Urinary bladder (tissue), 4 donors: ENCODE results near the gene RGP1. TPM values are rescaled to one million over a fixed set of nuclear protein-coding genes. Genes with fewer than 3 reads are reported as not detected.

Experiments
- DNase-seq: peaks from one replicate; pipeline ENCODE4 v3.0.0-alpha.2; 2015; ENCODE audit errors: extremely low spot score
- H3K27ac ChIP-seq: one replicate; pipeline ENCODE4 v1.5.1; 2013; ENCODE audit warnings: low read depth, mild to moderate bottlenecking, moderate library complexity
- H3K36me3 ChIP-seq: one replicate; pipeline ENCODE4 v1.6.1; 2013; ENCODE audit warnings: mild to moderate bottlenecking, moderate library complexity; ENCODE audit not compliant: insufficient read depth
- H3K4me1 ChIP-seq: one replicate; pipeline ENCODE4 v1.6.1; 2013; ENCODE audit warnings: mild to moderate bottlenecking, moderate library complexity; ENCODE audit not compliant: insufficient read depth
- H3K4me3 ChIP-seq: one replicate; pipeline ENCODE4 v1.5.1; 2013; ENCODE audit warnings: low read depth, low read length
- WGBS: extraction: QIAGEN DNeasy Blood & Tissue Kit; methylation state at CpG from one replicate; pipeline ENCODE4 v1.1.7; 2013; 5-methylcytosine and 5-hydroxymethylcytosine counted together
- polyA plus RNA-seq: library from polyadenylated mRNA; stranded (reverse); fragments of 200-250 nt; gene quantifications from one replicate; pipeline ENCODE4 v1.2.3, GENCODE V29; 2013
- total RNA-seq: library from RNA; depleted of rRNA; stranded (reverse); fragments of >200 nt; gene quantifications from one replicate; pipeline ENCODE4 v1.2.3, GENCODE V29; 2014
- donor health status: healthy with polysubstance abuse.
- donor health status: healthy.

RGP1 gene
- total RNA-seq: 12.1 TPM
- polyA plus RNA-seq: 16.7 TPM

DNA sequence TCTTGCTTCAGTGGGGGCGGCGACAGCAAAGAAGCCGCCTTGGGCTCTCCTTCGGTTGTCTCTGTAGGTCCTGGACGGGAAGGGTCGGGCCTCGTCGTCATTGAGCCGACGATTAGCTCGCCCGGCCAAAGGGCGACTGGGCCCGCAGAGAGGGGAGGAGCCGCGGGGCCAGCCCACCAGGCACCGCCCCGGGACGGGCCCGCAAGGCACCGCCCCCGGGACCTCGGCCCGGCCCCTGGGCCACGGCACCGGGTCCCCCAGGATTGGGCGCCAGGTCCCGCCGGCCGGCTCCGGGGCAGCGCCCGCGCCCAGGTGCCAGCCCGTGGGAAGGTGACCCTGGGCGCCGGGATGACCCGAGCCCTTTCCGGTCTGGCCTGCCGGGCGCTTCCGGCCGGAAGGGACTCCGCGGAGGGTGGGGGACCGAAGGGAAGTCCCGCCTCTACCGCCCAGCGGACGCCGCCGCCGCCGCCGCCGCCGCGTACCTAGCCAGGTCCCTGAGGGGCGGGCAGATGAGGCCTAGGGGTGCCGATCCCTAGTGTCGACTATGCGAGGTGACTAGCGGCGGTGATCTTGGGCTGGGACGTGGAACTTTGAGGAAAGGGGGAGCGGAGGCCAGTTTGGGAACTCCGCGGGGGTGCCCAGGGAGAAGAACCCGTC is at the start of gene RGP1, which contains the start of gene GBA2:
RGP1 (plus strand) TSS at position 430 of the 657 bp plus-strand sequence. CDS start 469 bp downstream, outside the sequence.
GBA2 (minus strand) TSS at position 371 of the 657 bp plus-strand sequence. CDS start 524 bp downstream, outside the sequence.
- peaks cover 3% of the 10 kb centered on the region for H3K36me3 ChIP-seq
- H3K4me1 ChIP-seq: peaks cover 5% of the 10 kb centered on the region
- DNase-seq: no peak

DNA sequence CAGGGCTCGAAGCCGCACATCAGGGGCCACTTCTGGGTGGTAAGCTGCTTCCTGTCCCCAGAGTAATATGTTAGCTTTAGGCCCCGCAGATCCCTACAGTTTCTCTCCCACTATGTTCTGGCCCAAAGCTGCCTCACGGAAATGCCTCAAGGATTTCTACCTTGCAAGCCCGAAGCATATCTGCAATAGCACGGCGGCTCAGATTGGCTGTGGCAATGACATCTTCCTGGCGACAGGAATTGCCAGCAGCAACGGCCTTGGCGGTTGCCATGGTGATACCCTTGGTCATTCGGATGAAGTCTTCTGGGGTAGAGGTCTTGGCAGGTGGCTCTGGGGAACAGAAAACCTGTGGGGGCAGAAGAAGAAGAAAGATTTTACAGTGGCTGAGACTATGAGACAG is 49.1 kb upstream of the RGP1 start:
- Histone ChIP-seq H3K4me3 (no peak overlapping the region), H3K27ac (no peak overlapping the region), H3K36me3 (peaks cover 8% of the 10 kb centered on the region), H3K4me1 (no peaks in the 10 kb centered on the region)
- 86% methylated on average over 11 of the region's 11 CpGs for WGBS
- DNase-seq: no peak

More for the DNA sequence above, at the start of gene RGP1, which contains the start of gene GBA2:
- Histone ChIP-seq H3K4me3 (peak within 1 kb of the TSS; percentile 76), H3K27ac (peak within 1 kb of the TSS; percentile 94)
- WGBS: under 1% methylated on average over 69 of the region's 69 CpGs

- Histone ChIP-seq H3K36me3 (peaks cover 14% of the 10 kb centered on the region), H3K27ac (no peak overlapping the region), H3K4me1 (no peaks in the 10 kb centered on the region), H3K4me3 (no peak overlapping the region)
- no peak for DNase-seq
These were observed 48.1 kb upstream of the RGP1 start for GRCh38 chr9:35700942-35701341.

GRCh38 chr9:35702696-35703095 is 46.4 kb upstream of the RGP1 start:
- Histone ChIP-seq H3K36me3 (peaks cover 18% of the 10 kb centered on the region), H3K4me1 (no peaks in the 10 kb centered on the region), H3K4me3 (no peak overlapping the region), H3K27ac (no peak overlapping the region)
- WGBS: 95% methylated on average over 7 of the region's 7 CpGs
- no peak for DNase-seq

GRCh38 chr9:35703906-35704672 is 45.0 kb upstream of the RGP1 start:
- WGBS: 94% methylated on average over 26 of the region's 26 CpGs
- no peak overlapping the region for H3K27ac ChIP-seq

GRCh38 chr9:35705372-35705771 is 43.7 kb upstream of the RGP1 start:
- WGBS: 85% methylated on average over 8 of the region's 8 CpGs
- no peak for DNase-seq
- peaks cover 18% of the 10 kb centered on the region for H3K36me3 ChIP-seq
- no peaks in the 10 kb centered on the region for H3K4me1 ChIP-seq
- no peak overlapping the region for H3K4me3 ChIP-seq
- no peak overlapping the region for H3K27ac ChIP-seq

More at GRCh38 chr9:35703906-35704672, 45.0 kb upstream of the RGP1 start:
- DNase-seq: no peak
- Histone ChIP-seq H3K4me3 (no peak overlapping the region), H3K36me3 (peaks cover 18% of the 10 kb centered on the region), H3K4me1 (no peaks in the 10 kb centered on the region)

DNA sequence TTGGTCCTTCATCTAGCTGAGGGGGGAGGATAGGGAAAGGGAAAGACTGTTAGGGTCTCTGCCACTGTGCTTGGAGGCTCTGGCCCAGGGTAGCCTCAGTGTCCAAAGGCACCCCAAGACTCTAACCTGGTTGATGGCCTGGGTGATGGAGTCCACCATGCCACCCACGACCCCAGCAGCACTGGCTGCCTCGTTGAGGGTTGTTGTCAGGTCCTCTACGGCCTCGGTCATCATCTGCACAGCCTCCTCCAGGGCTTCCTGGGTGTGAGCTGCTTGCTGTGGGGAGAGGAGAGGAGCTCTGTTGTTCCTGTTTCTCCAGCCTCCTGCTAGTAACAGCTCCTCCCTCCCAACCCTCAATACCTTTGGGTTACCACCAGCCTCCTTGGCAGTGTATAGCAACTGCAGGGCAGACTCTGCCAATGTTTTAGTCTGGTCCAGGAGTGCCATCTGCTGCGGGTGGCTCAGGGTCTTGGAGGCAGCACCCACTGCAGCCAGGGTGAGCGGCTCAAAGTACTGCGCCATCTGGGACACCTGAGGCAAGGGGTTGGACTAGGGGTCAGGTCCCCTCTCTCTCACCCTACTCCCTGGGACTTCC is 43.2 kb upstream of the RGP1 start:
- peaks cover 17% of the 10 kb centered on the region for H3K36me3 ChIP-seq
- DNase-seq: no peak

GRCh38 chr9:35706951-35707350 is 42.1 kb upstream of the RGP1 start:
- H3K27ac ChIP-seq: no peak overlapping the region
- peaks cover 18% of the 10 kb centered on the region for H3K36me3 ChIP-seq
- H3K4me3 ChIP-seq: no peak overlapping the region
- no peaks in the 10 kb centered on the region for H3K4me1 ChIP-seq
- WGBS: 92% methylated on average over 10 of the region's 10 CpGs
- DNase-seq: no peak

More for the DNA sequence above, 43.2 kb upstream of the RGP1 start:
- WGBS: 96% methylated on average over 7 of the region's 7 CpGs
- Histone ChIP-seq H3K4me1 (no peaks in the 10 kb centered on the region), H3K27ac (no peak overlapping the region), H3K4me3 (no peak overlapping the region)

GRCh38 chr9:35708146-35708545 is 40.9 kb upstream of the RGP1 start:
- peaks cover 26% of the 10 kb centered on the region for H3K36me3 ChIP-seq
- no peaks in the 10 kb centered on the region for H3K4me1 ChIP-seq
- no peak for DNase-seq
- WGBS: 96% methylated on average over 4 of the region's 4 CpGs
- no peak overlapping the region for H3K27ac ChIP-seq
- no peak overlapping the region for H3K4me3 ChIP-seq

GRCh38 chr9:35710818-35711500 is 38.1 kb upstream of the RGP1 start:
- DNase-seq: no peak
- peaks cover 25% of the 10 kb centered on the region for H3K36me3 ChIP-seq
- H3K27ac ChIP-seq: no peak overlapping the region

DNA sequence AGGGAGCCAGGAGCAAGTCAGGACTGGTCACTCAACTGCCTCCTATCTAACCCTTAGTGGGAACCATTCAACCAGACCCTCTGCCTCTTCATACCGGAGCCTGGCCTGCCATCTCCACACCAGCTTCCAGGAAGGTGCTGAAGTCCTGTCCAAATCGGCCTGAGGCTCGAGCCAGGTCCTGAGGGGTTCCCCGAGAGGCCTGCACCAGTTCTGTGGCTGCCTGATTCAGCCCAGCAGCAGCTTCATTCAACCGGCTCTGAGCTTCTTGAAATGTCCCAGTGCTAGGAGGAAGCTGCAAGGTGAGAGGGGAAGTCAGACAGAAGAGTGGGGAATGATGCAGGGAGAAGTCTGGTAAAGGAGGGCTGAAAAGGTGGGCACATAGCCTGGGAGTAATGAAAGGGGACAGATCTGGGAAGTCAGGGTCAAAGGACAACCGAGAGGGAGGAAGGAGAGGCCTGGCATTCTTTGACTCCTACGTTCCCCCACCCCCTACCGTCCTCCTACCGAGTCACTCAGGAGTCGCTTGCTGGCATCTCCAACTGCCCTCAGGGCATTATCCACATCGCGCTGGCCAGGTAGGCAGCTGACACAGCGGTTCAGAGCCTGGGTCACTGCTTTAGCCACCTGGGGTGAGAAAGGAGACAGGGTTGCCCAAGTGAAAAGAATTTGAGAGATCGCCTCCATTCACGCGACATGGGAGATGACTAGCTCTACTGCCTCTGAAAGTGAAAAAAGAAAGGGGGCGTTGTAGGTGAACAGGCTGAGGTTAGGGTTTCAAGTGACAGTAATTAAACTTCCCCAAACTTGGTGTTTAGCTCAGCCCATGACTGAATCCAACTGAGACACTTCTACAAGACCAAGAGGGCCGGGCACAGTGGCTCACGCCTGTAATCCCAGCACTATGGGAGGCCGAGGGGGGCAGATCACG is 37.3 kb upstream of the RGP1 start:
- Histone ChIP-seq H3K36me3 (peaks cover 23% of the 10 kb centered on the region), H3K4me1 (no peaks in the 10 kb centered on the region), H3K4me3 (no peak overlapping the region), H3K27ac (no peak overlapping the region)
- 89% methylated on average over 21 of the region's 21 CpGs for WGBS
- no peak for DNase-seq

More at GRCh38 chr9:35710818-35711500, 38.1 kb upstream of the RGP1 start:
- WGBS: 83% methylated on average over 7 of the region's 7 CpGs
- no peaks in the 10 kb centered on the region for H3K4me1 ChIP-seq
- no peak overlapping the region for H3K4me3 ChIP-seq

GRCh38 chr9:35712762-35713400 is 36.2 kb upstream of the RGP1 start:
- 88% methylated on average over 11 of the region's 11 CpGs for WGBS
- Histone ChIP-seq H3K36me3 (peaks cover 19% of the 10 kb centered on the region), H3K4me3 (no peak overlapping the region), H3K27ac (no peak overlapping the region), H3K4me1 (no peaks in the 10 kb centered on the region)
- DNase-seq: no peak
